Mesenchymal stem cell (in vitro differentiated cells and primary cell): Measurements from ENCODE around the gene THRAP3.
A peak's percentile ranks its signal among the peaks of the same experiment; 100 is the strongest.

Experiments
- DNase-seq: peaks from one replicate; pipeline ENCODE4 v3.0.0-alpha.2; 2013
- H2AFZ ChIP-seq: one replicate; pipeline ENCODE4 v1.6.1; 2013; ENCODE audit warnings: low read depth, mild to moderate bottlenecking, control low read depth, inconsistent platforms, low read length, moderate library complexity
- H2AK5ac ChIP-seq: 2 replicates; pipeline ENCODE4 v1.6.1; 2013; ENCODE audit warnings: low read length, moderate library complexity, mild to moderate bottlenecking, inconsistent platforms; ENCODE audit not compliant: severe bottlenecking
- H2BK120ac ChIP-seq: one replicate; pipeline ENCODE4 v1.6.1; 2013; ENCODE audit warnings: low read depth, mild to moderate bottlenecking, inconsistent platforms, low read length, moderate library complexity
- H2BK12ac ChIP-seq, 2 experiments: one replicate each; pipeline ENCODE4 v1.6.1; 2013; ENCODE audit warnings: inconsistent platforms in 2 of 2, low read length in 2 of 2, mild to moderate bottlenecking in 2 of 2, moderate library complexity in 2 of 2, control low read depth in 1 of 2
- H2BK15ac ChIP-seq: one replicate; pipeline ENCODE4 v1.6.1; 2013; ENCODE audit warnings: mild to moderate bottlenecking, low read depth, inconsistent platforms; ENCODE audit not compliant: poor library complexity, severe bottlenecking
- H2BK5ac ChIP-seq: 2 replicates; pipeline ENCODE4 v1.6.1; 2013; ENCODE audit warnings: low read depth, mild to moderate bottlenecking, low read length, control low read depth, inconsistent platforms; ENCODE audit not compliant: poor library complexity, severe bottlenecking
- H3K14ac ChIP-seq, 2 experiments: one replicate each; pipeline ENCODE4 v1.6.1; 2013; ENCODE audit warnings: inconsistent platforms in 2 of 2, low read length in 2 of 2, control low read depth in 1 of 2, mild to moderate bottlenecking in 1 of 2, moderate library complexity in 1 of 2
- H3K18ac ChIP-seq, 2 experiments: one replicate each; pipeline ENCODE4 v1.6.1; 2013; ENCODE audit warnings: inconsistent platforms in 2 of 2, low read length in 2 of 2, control low read depth in 1 of 2, low read depth in 1 of 2, mild to moderate bottlenecking in 1 of 2
- H3K23ac ChIP-seq, 2 experiments: one replicate each; pipeline ENCODE4 v1.6.1; 2013; ENCODE audit warnings: inconsistent platforms in 2 of 2, low read length in 2 of 2, mild to moderate bottlenecking in 2 of 2, moderate library complexity in 2 of 2, control low read depth in 1 of 2
- H3K27ac ChIP-seq: 2 replicates; pipeline ENCODE4 v1.5.1; 2013; ENCODE audit warnings: mild to moderate bottlenecking, moderate library complexity, low read length, control low read depth, inconsistent platforms; ENCODE audit not compliant: poor library complexity, severe bottlenecking
- H3K27me3 ChIP-seq, 2 experiments: 2 replicates each; pipeline versions ENCODE4 v1.6.1 to v1.7.0; 2013; ENCODE audit warnings: low read length in 2 of 2, mild to moderate bottlenecking in 2 of 2, moderate library complexity in 2 of 2, control low read depth in 1 of 2, inconsistent platforms in 1 of 2; ENCODE audit not compliant: control insufficient read depth in 1 of 2, insufficient read depth in 1 of 2
- H3K36me3 ChIP-seq, 2 experiments: 2 replicates each; pipeline versions ENCODE4 v1.6.1 to v1.7.0; 2013; ENCODE audit warnings: low read length in 2 of 2, control low read depth in 1 of 2, inconsistent platforms in 1 of 2, low read depth in 1 of 2, mild to moderate bottlenecking in 1 of 2; ENCODE audit not compliant: insufficient read depth in 2 of 2, control insufficient read depth in 1 of 2
- H3K4ac ChIP-seq, 2 experiments: one replicate each; pipeline ENCODE4 v1.6.1; 2013; ENCODE audit warnings: inconsistent platforms in 2 of 2, low read length in 2 of 2, mild to moderate bottlenecking in 2 of 2, moderate library complexity in 2 of 2, control low read depth in 1 of 2, low read depth in 1 of 2
- H3K4me1 ChIP-seq: 2 replicates; pipeline ENCODE4 v1.6.1; 2013; ENCODE audit warnings: low read depth, low read length, control low read depth; ENCODE audit not compliant: control insufficient read depth, insufficient read depth
- H3K4me2 ChIP-seq: 2 replicates; pipeline ENCODE4 v1.6.1; 2013; ENCODE audit warnings: low read length, mild to moderate bottlenecking, inconsistent platforms; ENCODE audit not compliant: poor library complexity, severe bottlenecking
- H3K4me3 ChIP-seq, 2 experiments: 2 replicates each; pipeline versions ENCODE4 v1.5.1 to v1.7.0; 2013; ENCODE audit warnings: low read length in 2 of 2, mild to moderate bottlenecking in 2 of 2, control low read depth in 1 of 2, low read depth in 1 of 2; ENCODE audit not compliant: insufficient read depth in 1 of 2
- H3K79me1 ChIP-seq: replicated peaks from 2 replicates; pipeline ENCODE4 v1.6.1; 2013; ENCODE audit warnings: mild to moderate bottlenecking, control low read depth, low read length, inconsistent platforms; ENCODE audit not compliant: poor library complexity, severe bottlenecking
- H3K9ac ChIP-seq: 2 replicates; pipeline ENCODE4 v1.7.0; 2013; ENCODE audit warnings: mild to moderate bottlenecking, low read length, moderate library complexity
- H3K9me3 ChIP-seq: 2 replicates; pipeline ENCODE4 v1.7.0; 2013; ENCODE audit warnings: mild to moderate bottlenecking, low read length; ENCODE audit not compliant: control insufficient read depth
- H4K8ac ChIP-seq: one replicate; pipeline ENCODE4 v1.6.1; 2013; ENCODE audit warnings: inconsistent platforms, mild to moderate bottlenecking, low read length, moderate library complexity
- H4K91ac ChIP-seq: one replicate; pipeline ENCODE4 v1.6.1; 2013; ENCODE audit warnings: mild to moderate bottlenecking, low read length, inconsistent platforms
- WGBS: methylation state at CpG from one replicate; pipeline ENCODE4 v1.1.7; 2013; ENCODE audit warnings: mixed read lengths; 5-methylcytosine and 5-hydroxymethylcytosine counted together

Gene THRAP3

GRCh38 chr1:36295390-36295789, 71.1 kb downstream of the THRAP3 start:
- Histone ChIP-seq H3K4me2 (no peak overlapping the region), H3K14ac (no peak overlapping the region), H3K79me1 (peaks cover 26% of the 10 kb centered on the region), H2BK120ac (no peak overlapping the region), H3K36me3 (peaks cover 41 to 88% of the 10 kb centered on the region in 2 experiments), H2BK12ac (no peak overlapping the region), H2AFZ (no peak overlapping the region), H3K27ac (no peak overlapping the region), H3K9ac (no peak overlapping the region), H3K9me3 (no peaks in the 10 kb centered on the region), H3K18ac (no peak overlapping the region), H4K8ac (no peak overlapping the region), H3K23ac (no peak overlapping the region), H2BK15ac (no peak overlapping the region), H3K27me3 (no peaks in the 10 kb centered on the region), H3K4me3 (no peak overlapping the region), H2BK5ac (no peak overlapping the region), H4K91ac (no peak overlapping the region), H2AK5ac (no peak overlapping the region), H3K4me1 (peaks cover 4% of the 10 kb centered on the region), H3K4ac (no peak overlapping the region)
- no peak for DNase-seq
- 98% methylated on average over 2 of the region's 2 CpGs for WGBS

- Histone ChIP-seq H2BK120ac (no peak overlapping the region), H3K4me1 (no peaks in the 10 kb centered on the region), H4K8ac (no peak overlapping the region), H3K9ac (no peak overlapping the region), H2BK5ac (no peak overlapping the region), H3K36me3 (peaks cover 42 to 88% of the 10 kb centered on the region in 2 experiments), H3K14ac (no peak overlapping the region), H2AFZ (no peak overlapping the region), H3K18ac (no peak overlapping the region), H4K91ac (no peak overlapping the region), H3K27me3 (no peaks in the 10 kb centered on the region), H3K27ac (no peak overlapping the region), H2BK15ac (no peak overlapping the region), H3K9me3 (no peaks in the 10 kb centered on the region), H3K23ac (no peak overlapping the region), H3K4ac (no peak overlapping the region), H3K79me1 (peaks cover 23% of the 10 kb centered on the region), H2BK12ac (no peak overlapping the region), H3K4me3 (no peak overlapping the region), H3K4me2 (no peak overlapping the region), H2AK5ac (no peak overlapping the region)
- 90% methylated on average over 2 of the region's 2 CpGs for WGBS
- DNase-seq, result no peak
Observed at GRCh38 chr1:36297062-36297461, 72.8 kb downstream of the THRAP3 start.

- H3K23ac ChIP-seq, result no peak overlapping the region
- H3K27ac ChIP-seq, result no peak overlapping the region
- H2BK12ac ChIP-seq, result no peak overlapping the region
- H3K4ac ChIP-seq, result no peak overlapping the region
- H2BK120ac ChIP-seq, result no peak overlapping the region
- no peak overlapping the region for H4K91ac ChIP-seq
- peaks cover 52 to 88% of the 10 kb centered on the region in 2 experiments for H3K36me3 ChIP-seq
- no peak overlapping the region for H4K8ac ChIP-seq
- H3K9ac ChIP-seq, result no peak overlapping the region
- H3K14ac ChIP-seq, result no peak overlapping the region
- H3K79me1 ChIP-seq, result peaks cover 23% of the 10 kb centered on the region
- no peak overlapping the region for H3K4me3 ChIP-seq
- H3K27me3 ChIP-seq, result no peaks in the 10 kb centered on the region
- no peak for DNase-seq
- H3K18ac ChIP-seq, result no peak overlapping the region
- H2BK15ac ChIP-seq, result no peak overlapping the region
- no peak overlapping the region for H2AFZ ChIP-seq
- H2BK5ac ChIP-seq, result no peak overlapping the region
- peaks cover 1% of the 10 kb centered on the region for H3K4me1 ChIP-seq
- 100% methylated on average over 5 of the region's 5 CpGs for WGBS
- H2AK5ac ChIP-seq, result no peak overlapping the region
- H3K9me3 ChIP-seq, result no peaks in the 10 kb centered on the region
- no peak overlapping the region for H3K4me2 ChIP-seq
Observed at GRCh38 chr1:36298640-36299039, 74.4 kb downstream of the THRAP3 start.

GRCh38 chr1:36300526-36300925, 76.3 kb downstream of the THRAP3 start:
- no peak overlapping the region for H3K23ac ChIP-seq
- no CpG with 5 or more reads among the region's 1 CpG for WGBS
- no peaks in the 10 kb centered on the region for H3K27me3 ChIP-seq
- no peak overlapping the region for H3K14ac ChIP-seq
- no peak overlapping the region for H4K8ac ChIP-seq
- H3K79me1 ChIP-seq, result peaks cover 25% of the 10 kb centered on the region
- DNase-seq, result no peak
- H4K91ac ChIP-seq, result no peak overlapping the region
- H3K9ac ChIP-seq, result peak overlapping the region; percentile 2
- no peak overlapping the region for H3K4me3 ChIP-seq
- H3K18ac ChIP-seq, result no peak overlapping the region
- no peak overlapping the region for H2AK5ac ChIP-seq
- no peak overlapping the region for H3K4me2 ChIP-seq
- peak overlapping the region; percentile 15 for H3K27ac ChIP-seq
- H2BK12ac ChIP-seq, result no peak overlapping the region
- peaks cover 59 to 90% of the 10 kb centered on the region in 2 experiments for H3K36me3 ChIP-seq
- H3K4ac ChIP-seq, result no peak overlapping the region
- no peak overlapping the region for H2BK5ac ChIP-seq
- no peak overlapping the region for H2BK120ac ChIP-seq
- no peak overlapping the region for H2AFZ ChIP-seq
- peaks cover 3% of the 10 kb centered on the region for H3K4me1 ChIP-seq
- H2BK15ac ChIP-seq, result no peak overlapping the region
- no peaks in the 10 kb centered on the region for H3K9me3 ChIP-seq
